CD4-positive, alpha-beta T cell treated with Interleukin-4 for 4 hours (primary cell): Measurements from ENCODE around the gene SENP7.
"Not testable (repeated sequence)": the region's sequence is repeated elsewhere in the genome, so short reads cannot be mapped to it uniquely, and the experiment has no call there.

Experiments used
- DNase-seq: peaks from one replicate; pipeline ENCODE4 v3.0.0-alpha.2; 2020

The SENP7 gene

DNA sequence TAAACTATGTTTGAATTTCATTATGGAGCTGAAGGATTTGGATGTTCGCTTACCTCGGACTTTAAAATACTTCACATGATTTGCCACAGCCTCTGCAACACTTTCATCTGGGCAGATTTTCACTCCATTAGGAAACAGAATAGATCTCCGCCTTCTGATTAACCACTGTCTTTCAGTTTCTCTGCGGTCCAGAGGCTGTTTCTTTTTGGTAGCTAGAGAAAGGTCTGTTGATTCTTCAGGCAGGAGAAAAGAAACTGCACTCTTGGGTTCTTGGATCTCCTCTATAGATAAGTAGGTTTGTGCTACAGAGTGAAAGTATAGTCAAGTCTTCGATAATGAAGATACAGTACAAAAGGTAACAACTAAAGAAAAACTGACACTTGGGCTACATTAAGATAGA lies 193.5 kb downstream of the SENP7 start:
- DNase-seq = no peak

DNA sequence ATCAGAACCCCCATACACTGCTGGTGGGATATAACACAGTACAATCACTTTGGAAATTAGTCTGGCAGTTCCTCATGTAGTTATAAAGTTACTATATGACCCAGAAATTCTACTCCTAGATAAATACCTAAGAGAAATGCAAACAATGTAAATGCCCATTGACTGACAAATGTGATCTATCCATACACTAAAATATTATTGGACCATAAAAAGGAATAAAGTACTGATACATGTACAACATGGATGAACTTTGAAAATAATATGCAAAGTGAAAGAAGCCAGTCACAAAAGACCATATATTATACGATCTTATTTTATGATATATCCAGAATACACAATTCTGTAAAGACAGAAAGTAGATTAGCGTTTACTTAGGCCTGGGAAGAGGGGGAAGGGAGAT lies 200.5 kb downstream of the SENP7 start:
- no peak for DNase-seq

DNA sequence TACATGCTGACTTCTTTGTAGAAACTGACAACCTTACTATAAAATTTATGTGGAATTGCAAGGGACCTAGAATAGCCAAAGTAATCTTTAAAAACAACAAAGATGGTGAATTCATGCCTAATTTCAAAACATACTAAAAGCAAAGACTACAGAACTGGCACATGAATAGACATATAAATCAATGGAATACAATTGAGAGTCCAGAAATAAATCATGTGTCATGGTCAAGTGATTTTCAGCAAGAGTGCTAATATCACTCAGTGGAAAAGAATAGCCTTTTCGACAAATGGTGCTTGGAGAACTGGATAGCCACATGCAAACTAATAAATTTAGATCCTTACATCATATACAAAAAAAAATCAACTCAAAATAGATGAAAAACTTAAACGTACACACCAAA lies 201.3 kb downstream of the SENP7 start:
- DNase-seq = no peak

DNA sequence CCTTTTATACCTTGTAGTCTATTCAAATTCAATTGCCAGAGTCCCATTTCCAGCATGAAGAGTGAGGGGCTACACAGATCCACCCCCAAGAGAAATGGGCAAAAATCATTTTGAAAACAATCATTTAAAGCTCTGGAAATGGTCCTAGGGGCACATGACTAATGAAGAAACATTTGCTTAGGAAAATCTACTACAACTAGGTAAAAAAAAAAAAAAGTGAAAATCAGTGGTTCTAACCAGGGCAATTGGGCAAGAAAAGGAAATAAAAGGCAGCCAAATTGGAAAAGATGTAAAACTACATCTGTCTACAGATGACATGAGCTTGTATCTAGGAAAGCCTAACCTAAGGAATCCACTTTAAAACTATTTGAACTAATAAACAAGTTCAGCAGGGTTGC lies 202.0 kb downstream of the SENP7 start:
- DNase-seq = no peak

DNA sequence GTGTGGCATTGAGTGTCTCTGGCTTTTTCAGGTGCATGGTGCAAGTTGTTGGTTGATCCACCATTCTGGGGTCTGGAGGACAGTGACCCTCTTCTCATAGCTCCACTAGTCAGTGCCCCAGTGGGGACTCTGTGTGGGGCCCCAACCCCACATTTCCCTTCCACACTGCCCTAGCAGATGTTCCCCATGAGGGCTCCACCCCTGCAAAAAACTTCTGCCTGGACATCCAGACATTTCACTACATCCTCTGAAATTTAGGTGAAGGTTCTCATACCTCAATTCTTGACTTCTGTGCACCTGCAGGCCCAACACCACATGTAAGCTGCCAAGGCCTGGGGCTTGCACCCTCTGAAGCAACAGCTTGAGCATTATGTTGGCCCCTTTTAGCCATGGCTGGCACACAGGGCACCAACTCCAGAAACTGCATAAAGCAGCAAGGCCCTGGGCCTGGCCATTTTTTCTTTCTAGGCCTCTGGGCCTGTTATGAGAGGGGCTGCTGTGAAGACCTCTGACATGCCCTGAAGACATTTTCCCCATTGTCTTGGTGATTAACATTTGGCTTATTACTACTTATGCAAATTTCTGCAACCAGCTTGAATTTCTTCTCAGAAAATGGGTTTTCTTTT lies 204.8 kb downstream of the SENP7 start:
- DNase-seq = not testable (repeated sequence)

DNA sequence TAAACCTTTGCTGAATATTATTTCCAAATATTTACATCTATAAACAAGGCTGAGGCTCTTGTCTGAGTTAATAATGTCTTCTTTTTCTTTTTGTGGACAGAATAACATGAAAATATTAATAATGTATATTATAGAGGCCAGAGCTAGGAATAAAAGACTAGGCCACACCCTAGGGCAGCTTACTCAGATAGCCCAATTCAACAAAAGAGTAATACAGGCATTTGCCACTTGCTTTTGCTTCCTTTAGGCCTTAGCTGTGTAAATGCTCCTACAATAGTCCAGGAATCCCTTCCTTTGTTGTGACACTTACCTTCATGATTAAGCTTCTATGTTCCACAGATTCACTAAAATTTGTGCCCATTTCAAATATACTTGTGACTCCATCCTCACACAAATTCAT lies 209.2 kb downstream of the SENP7 start:
- DNase-seq = no peak

DNA sequence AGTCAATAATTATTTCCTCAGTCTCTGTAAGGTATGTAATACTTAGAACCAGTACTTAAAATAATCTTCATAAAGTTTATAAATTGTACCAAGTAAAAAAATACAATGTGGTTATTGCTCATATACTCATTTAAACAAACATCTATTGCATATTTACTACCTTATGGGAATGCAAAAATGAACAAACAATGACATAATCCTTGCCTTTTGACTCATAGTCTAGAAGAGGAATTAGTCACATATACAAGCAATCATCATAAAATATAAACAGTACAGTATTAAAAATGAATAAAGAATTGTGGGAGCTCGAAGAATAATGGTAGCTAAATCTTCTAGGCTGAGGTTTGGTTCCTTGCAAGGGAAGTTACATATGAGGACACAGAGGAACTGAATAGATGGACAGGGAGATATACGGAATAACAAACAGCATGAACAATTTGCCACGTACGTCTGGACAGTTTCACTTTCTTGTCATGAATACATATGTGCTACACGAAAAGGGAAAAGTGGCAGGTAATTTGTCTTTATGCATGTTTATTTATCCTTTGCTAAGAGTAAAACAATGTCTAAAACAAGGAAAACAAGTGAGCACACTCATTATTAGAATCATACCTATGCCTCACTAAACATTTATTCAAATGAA lies 209.8 kb downstream of the SENP7 start:
- no peak for DNase-seq

DNA sequence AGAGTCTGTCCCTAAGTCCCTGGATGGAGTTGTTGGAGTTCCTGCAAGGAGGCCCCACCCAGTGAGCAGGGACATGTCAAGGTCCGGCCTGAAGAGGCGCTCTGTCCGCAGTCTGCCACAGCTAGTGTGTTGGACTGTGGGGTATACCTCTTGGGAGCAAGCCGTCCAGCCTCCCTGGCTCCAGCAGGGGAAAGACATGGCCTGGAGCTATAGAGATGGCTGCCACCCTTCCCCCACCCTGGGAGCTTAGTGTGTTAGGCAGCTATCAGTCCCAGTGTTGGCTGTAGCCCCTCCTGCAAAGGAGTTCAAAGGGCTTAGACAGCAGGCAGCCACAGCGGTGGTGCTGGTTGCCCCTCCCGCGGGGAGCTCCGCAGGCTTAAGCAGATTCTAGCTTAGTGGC lies 212.9 kb downstream of the SENP7 start:
- DNase-seq = no peak

DNA sequence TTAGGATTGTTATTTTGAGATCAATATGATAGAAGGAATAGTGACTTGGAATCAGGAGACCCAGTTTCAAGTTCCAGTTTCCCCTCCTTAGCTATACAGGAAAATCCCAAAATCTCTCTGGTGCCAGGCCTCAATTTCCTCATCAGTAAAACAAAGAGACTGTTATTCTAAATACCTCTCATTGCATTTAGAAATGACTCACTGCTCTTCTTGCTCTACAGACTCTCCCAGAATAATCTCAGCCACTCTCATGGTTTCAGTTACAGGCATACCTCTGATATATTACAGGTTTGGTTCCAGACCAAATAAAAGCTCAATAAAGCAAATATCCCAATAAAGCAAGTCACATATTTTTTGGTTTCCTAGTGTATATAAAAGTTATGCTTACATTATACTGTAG lies 221.0 kb downstream of the SENP7 start:
- DNase-seq = no peak

DNA sequence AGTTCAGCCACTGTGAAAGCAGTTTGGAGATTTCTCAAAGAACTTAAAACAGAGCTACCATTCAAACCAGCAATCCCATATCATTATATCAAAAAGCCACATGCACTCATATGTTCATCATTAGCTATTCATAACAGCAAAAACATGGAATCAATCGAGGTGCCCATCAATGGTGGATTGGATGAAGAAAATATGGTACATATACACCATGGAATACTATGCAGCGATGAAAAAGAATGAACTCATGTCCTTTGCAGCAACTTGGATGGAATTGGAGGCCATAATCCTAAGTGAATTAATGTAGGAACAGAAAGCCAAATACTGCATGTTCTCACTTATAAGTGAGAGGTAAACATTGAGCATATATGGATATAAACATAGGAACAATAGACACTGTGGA lies 224.7 kb downstream of the SENP7 start:
- no peak for DNase-seq

DNA sequence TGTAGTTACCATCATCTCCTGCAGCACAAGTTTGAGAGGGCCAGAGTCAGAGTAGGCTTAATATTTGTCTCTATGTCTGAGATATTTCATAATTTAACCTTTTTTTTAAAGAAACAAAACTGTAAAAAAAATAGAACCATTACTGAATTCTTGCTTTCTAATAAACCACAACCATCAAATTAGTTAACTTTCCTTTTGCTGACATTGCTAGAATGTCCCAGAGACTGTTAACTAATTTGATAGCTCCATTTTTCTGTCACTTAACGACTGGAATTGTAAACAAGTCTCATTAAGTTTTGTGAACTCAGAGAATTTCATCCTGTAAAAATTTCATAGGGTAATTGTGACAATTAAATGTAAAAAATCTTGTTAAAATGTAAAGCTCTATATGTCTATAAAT lies 228.3 kb downstream of the SENP7 start:
- no peak for DNase-seq

DNA sequence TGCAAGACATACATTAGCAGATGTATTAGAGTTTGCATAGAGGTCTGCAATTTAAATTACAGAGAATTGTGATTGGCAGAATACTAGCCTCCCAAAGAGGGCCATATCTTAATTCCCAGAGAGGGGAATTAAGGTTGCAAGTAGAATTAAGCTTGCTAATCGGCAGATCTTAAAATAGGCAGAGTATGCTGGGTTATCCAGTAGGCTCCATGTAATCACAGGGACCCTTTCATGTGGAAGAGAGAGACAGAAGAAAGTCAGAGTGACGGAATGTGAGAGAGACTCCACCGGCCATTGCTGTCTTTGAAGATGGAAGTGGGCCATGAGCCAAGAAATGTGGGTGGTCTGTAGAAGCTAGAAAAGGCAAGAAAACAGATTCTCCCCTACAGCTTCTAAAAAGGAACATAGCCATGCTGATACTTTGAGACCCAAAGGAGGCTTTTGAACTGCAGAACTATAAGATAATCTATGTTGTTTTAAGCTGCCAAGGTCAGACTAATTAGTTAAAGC lies 231.4 kb downstream of the SENP7 start:
- DNase-seq = no peak

DNA sequence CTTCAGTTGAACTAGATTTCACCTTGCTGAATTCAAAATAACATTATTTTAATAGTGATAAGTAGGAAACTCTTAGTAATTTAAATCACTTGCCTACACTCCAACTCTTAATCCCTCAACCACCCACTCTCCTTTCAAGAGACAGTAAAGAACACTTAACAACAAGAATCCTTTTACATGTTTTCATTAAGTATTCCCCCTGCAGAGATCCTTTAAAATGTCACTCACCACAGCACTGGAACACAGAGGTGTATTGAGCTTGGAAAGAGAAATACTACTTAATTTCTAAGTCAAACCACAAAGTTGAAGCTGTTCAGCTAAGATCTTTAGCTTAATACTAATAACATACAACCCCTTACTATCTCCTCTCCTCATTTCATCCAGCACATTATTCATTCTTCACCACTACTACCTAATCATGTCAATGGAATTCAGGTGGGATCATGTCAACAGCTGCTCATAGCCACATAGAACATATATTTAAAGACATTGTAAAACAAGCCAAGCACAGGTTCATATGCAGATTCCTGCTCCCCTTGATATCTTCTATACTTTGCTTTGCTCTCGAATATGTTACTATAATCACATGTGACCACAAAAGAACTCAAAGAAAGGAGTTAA lies 233.1 kb downstream of the SENP7 start:
- no peak for DNase-seq

DNA sequence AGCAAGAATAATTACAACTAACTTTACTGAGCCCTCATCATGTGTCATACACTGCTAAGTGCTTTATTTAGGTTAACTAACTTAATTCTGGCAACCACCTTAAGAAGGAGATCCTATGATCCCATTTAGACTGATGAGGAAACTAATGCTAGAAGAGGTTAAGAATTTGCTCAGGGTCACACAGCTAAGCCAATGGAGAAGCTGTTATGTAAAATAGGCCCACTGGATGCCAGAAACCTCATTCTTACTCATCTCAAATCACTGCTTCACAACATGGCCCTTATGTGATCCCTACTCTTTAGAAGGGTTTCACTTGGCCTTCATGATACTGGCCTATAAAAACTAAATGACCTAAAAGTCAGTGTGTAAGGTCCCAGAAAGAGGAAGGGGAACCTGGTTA lies 233.8 kb downstream of the SENP7 start:
- no peak for DNase-seq

DNA sequence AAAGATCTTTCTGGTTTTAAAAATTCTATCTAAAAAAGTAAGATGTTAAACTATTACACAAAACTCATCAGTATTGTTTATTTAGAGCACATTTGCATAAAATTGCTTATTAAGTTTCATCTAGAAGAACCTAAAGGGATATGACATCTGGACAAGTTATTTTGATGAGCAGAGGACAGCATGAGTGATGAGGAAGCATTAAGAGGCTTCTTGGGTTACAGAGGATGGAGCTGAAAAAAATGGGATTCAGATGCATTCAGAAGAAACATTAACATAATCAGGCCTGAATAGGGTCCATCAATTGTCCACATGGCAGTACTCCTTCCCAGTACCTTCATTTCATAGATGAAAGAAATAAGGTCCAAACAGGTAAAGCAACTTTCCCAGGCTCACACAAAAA lies 234.3 kb downstream of the SENP7 start:
- DNase-seq = no peak
